ENCODE data around the gene LAIR2.

DNA sequence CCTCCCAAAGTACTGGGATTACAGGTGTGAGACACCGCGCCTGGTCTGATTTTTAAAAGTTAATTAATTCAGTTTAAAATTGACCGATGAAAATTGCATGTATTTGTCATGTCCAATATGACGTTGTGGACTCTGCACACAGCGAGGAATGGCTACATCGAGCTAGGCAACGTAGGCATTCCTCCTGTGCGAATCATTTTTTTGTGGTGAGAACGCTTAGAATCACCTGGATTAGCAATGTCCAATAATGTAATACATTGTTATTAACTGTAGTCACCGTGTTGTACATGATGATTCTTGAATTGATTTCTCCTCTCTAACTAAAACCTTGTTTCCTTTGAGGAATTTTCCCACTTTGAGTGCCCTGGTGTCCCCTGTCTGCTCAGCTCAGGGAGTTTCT is 3.4 kb downstream of the LAIR2 start:
- TF ChIP-seq, protein P1, sequence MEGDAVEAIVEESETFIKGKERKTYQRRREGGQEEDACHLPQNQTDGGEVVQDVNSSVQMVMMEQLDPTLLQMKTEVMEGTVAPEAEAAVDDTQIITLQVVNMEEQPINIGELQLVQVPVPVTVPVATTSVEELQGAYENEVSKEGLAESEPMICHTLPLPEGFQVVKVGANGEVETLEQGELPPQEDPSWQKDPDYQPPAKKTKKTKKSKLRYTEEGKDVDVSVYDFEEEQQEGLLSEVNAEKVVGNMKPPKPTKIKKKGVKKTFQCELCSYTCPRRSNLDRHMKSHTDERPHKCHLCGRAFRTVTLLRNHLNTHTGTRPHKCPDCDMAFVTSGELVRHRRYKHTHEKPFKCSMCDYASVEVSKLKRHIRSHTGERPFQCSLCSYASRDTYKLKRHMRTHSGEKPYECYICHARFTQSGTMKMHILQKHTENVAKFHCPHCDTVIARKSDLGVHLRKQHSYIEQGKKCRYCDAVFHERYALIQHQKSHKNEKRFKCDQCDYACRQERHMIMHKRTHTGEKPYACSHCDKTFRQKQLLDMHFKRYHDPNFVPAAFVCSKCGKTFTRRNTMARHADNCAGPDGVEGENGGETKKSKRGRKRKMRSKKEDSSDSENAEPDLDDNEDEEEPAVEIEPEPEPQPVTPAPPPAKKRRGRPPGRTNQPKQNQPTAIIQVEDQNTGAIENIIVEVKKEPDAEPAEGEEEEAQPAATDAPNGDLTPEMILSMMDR (conservative IDR thresholded peaks at IDR 0.05; ENCODE audit: low read depth in 2 of 2): no peak
- TF ChIP-seq POLR2AphosphoS5 (IDR thresholded peaks at IDR 0.05; ENCODE audit: low read depth) (no peak), CREB1 (CRISPR knock-in tag; IDR thresholded peaks at IDR 0.05; ENCODE audit: low read depth) (no peak), EZH2phosphoT487 (IDR thresholded peaks at IDR 0.05; ENCODE audit: unreplicated experiment) (no peak), EZH2 (IDR thresholded peaks at IDR 0.05; ENCODE audit: low read depth, unreplicated experiment) (no peak)
- TF ChIP-seq, protein P2, sequence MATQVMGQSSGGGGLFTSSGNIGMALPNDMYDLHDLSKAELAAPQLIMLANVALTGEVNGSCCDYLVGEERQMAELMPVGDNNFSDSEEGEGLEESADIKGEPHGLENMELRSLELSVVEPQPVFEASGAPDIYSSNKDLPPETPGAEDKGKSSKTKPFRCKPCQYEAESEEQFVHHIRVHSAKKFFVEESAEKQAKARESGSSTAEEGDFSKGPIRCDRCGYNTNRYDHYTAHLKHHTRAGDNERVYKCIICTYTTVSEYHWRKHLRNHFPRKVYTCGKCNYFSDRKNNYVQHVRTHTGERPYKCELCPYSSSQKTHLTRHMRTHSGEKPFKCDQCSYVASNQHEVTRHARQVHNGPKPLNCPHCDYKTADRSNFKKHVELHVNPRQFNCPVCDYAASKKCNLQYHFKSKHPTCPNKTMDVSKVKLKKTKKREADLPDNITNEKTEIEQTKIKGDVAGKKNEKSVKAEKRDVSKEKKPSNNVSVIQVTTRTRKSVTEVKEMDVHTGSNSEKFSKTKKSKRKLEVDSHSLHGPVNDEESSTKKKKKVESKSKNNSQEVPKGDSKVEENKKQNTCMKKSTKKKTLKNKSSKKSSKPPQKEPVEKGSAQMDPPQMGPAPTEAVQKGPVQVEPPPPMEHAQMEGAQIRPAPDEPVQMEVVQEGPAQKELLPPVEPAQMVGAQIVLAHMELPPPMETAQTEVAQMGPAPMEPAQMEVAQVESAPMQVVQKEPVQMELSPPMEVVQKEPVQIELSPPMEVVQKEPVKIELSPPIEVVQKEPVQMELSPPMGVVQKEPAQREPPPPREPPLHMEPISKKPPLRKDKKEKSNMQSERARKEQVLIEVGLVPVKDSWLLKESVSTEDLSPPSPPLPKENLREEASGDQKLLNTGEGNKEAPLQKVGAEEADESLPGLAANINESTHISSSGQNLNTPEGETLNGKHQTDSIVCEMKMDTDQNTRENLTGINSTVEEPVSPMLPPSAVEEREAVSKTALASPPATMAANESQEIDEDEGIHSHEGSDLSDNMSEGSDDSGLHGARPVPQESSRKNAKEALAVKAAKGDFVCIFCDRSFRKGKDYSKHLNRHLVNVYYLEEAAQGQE (IDR thresholded peaks at IDR 0.05; ENCODE audit: unreplicated experiment): no peak
